ENCODE results near the gene LIPM.

DNA sequence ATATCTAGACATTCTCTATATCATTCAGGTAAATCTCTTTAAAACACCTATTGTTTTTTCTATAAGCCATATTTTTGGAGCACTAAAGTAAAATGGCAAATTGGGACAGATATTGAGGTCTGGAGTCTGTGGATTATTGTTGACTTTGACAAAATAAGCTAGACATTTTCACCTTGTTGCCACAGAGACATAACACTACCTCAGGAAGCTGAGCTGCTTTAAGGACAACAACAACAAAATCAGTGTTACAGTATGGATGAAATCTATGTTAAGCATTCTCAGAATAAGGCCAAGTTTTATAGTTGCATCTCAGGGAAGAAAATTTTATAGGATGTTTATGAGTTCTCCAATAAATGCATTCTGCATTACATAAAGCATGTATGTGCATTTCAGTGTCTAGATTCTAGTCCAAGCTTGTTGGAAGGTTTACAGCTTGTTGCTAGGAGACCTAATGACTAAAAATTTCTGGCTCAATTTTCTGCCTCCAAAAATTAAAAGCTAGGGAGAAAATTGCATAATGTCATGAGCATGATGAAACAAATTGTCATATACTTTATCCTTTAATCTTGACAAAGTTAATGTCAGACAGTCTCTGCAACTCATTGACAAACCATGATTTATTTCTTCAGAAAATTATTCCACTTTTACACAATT, 18.3 kb downstream of the LIPM start:
- TF ChIP-seq, protein P1, sequence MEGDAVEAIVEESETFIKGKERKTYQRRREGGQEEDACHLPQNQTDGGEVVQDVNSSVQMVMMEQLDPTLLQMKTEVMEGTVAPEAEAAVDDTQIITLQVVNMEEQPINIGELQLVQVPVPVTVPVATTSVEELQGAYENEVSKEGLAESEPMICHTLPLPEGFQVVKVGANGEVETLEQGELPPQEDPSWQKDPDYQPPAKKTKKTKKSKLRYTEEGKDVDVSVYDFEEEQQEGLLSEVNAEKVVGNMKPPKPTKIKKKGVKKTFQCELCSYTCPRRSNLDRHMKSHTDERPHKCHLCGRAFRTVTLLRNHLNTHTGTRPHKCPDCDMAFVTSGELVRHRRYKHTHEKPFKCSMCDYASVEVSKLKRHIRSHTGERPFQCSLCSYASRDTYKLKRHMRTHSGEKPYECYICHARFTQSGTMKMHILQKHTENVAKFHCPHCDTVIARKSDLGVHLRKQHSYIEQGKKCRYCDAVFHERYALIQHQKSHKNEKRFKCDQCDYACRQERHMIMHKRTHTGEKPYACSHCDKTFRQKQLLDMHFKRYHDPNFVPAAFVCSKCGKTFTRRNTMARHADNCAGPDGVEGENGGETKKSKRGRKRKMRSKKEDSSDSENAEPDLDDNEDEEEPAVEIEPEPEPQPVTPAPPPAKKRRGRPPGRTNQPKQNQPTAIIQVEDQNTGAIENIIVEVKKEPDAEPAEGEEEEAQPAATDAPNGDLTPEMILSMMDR (tag by site-specific recombination; IDR thresholded peaks at IDR 0.05), result no peak
- TF ChIP-seq ZNF202 (tag by site-specific recombination; IDR thresholded peaks at IDR 0.05; ENCODE audit: borderline replicate concordance) (no peak), ZNF223 (tag by site-specific recombination; IDR thresholded peaks at IDR 0.05) (no peak), ZNF670 (tag by site-specific recombination; IDR thresholded peaks at IDR 0.05; ENCODE audit: low read depth) (no peak), ZNF146 (tag by site-specific recombination; IDR thresholded peaks at IDR 0.05) (no peak), ZNF335 (tag by site-specific recombination; conservative IDR thresholded peaks at IDR 0.05) (no peak)
- TF ChIP-seq, protein P2, sequence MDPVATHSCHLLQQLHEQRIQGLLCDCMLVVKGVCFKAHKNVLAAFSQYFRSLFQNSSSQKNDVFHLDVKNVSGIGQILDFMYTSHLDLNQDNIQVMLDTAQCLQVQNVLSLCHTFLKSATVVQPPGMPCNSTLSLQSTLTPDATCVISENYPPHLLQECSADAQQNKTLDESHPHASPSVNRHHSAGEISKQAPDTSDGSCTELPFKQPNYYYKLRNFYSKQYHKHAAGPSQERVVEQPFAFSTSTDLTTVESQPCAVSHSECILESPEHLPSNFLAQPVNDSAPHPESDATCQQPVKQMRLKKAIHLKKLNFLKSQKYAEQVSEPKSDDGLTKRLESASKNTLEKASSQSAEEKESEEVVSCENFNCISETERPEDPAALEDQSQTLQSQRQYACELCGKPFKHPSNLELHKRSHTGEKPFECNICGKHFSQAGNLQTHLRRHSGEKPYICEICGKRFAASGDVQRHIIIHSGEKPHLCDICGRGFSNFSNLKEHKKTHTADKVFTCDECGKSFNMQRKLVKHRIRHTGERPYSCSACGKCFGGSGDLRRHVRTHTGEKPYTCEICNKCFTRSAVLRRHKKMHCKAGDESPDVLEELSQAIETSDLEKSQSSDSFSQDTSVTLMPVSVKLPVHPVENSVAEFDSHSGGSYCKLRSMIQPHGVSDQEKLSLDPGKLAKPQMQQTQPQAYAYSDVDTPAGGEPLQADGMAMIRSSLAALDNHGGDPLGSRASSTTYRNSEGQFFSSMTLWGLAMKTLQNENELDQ (tag by site-specific recombination; IDR thresholded peaks at IDR 0.05; ENCODE audit: low read depth), result no peak

Data from HEK293 (cell line).